Mesodermal cell (in vitro differentiated cells): ENCODE measurements around the gene TIMP3.

Source experiments
- H3K27ac ChIP-seq: 2 replicates; pipeline ENCODE4 v1.7.0; 2013; ENCODE audit warnings: mild to moderate bottlenecking, low read depth, low read length, moderate library complexity; ENCODE audit not compliant: severe bottlenecking
- H3K36me3 ChIP-seq: 2 replicates; pipeline ENCODE4 v1.7.1; 2013; ENCODE audit warnings: mild to moderate bottlenecking, low read length, moderate library complexity; ENCODE audit not compliant: control insufficient read depth, insufficient read depth
- H3K4me1 ChIP-seq: one replicate; pipeline ENCODE4 v1.7.1; 2013; ENCODE audit warnings: mild to moderate bottlenecking, low read length; ENCODE audit not compliant: insufficient read depth, control insufficient read depth, poor library complexity, severe bottlenecking
- H3K4me3 ChIP-seq: 2 replicates; pipeline ENCODE4 v1.7.0; 2013; ENCODE audit warnings: low read length, control low read depth, mild to moderate bottlenecking; ENCODE audit not compliant: insufficient read depth, poor library complexity, severe bottlenecking; ENCODE audit errors: extremely low read depth
- H3K9me3 ChIP-seq: 2 replicates; pipeline ENCODE4 v1.7.1; 2013; ENCODE audit warnings: mild to moderate bottlenecking, low read length, moderate library complexity; ENCODE audit not compliant: control insufficient read depth
- WGBS, 2 experiments: methylation state at CpG; one replicate each; pipeline ENCODE4 v1.1.5; 2013; ENCODE audit warnings: missing lambda C conversion rate in 2 of 2; ENCODE audit not compliant: insufficient coverage in 2 of 2; 5-methylcytosine and 5-hydroxymethylcytosine counted together

Gene TIMP3

DNA sequence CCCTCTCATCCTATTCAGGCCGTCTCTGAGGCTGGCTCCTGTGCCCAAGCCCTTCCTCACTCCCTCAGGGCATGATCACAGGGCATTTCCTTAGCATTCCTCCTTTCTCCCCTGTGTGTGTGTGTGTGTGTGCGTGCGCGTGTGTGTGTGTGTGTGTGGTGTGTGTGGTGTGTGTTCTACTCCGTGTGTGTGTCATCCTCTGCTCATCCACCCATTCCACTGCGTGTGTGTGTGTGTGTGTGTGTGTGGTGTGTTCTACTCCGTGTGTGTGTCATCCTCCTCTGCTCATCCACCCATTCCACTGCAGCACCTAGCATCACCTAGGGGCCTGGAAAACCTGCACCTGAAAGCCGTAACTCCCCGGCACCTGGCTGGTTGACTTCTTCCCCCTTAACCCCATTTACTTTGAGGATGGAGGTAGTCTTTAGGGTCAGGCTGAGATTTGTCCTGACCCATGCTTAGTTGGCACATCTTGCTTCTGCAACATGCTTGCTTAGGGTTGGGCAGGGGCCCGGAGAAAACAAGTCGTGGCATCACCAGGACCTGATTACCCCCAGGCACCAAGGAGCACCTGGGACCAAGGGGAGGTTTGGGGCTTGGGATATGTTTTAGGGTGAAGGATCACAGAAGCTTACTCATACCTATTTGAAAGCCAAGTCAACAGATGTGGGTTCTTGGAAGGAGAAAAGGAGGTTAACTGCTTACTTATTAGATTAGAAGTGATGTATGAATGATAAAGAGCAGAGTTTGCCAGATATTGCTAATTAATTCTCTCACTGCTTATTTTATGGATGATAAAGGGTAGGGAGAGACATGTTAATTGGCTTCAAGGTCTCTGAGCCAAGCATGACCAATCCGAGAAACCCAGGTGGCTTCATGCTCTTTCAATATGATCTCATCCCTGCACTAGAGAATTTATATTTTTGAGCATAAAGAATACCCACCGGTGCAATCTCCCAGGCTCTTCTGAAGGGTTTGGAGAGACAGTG lies 18.9 kb downstream of the TIMP3 start:
- Histone ChIP-seq H3K27ac (no peak overlapping the region), H3K4me3 (no peak overlapping the region), H3K9me3 (no peaks in the 10 kb centered on the region), H3K36me3 (peaks cover 42% of the 10 kb centered on the region), H3K4me1 (peaks cover 17% of the 10 kb centered on the region)
- 96 to 100% methylated on average over 1 to 4 of the region's 13 CpGs for WGBS, 2 experiments

DNA sequence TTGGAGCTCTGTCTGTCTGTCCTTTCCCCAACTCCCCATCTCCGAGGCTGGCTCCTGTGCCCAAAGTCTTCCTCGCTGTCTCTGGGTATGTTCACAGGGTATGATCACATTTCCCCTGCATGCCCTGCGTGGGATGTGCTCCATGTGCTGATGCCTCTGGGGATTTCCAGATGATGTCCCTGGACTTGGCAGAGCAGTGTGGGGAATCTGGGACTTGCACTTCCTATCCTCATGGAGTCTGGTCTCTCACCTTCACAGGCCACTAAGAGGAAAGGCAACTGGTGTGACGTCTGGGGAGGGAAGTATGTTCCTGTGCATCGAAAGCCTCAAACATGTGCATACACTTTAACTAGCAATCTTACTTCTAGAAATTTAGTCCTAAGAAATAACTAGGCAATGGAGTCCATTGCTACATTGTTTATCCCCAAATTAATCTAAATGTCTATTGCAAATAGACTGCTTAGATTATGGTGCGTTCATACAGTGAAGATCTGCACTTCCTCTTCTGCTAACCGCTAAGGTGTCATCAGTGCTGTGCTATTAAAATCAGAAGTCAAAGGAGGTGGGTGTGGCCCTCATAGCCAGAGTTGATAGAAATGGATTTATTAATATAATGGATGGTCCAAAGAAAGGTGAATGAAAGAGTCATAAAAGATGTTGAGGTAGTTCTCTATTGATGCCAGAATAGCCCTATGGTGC lies 20.8 kb downstream of the TIMP3 start:
- peaks cover 35% of the 10 kb centered on the region for H3K36me3 ChIP-seq
- 97 to 100% methylated on average over 4 to 6 of the region's 7 CpGs for WGBS, 2 experiments

DNA sequence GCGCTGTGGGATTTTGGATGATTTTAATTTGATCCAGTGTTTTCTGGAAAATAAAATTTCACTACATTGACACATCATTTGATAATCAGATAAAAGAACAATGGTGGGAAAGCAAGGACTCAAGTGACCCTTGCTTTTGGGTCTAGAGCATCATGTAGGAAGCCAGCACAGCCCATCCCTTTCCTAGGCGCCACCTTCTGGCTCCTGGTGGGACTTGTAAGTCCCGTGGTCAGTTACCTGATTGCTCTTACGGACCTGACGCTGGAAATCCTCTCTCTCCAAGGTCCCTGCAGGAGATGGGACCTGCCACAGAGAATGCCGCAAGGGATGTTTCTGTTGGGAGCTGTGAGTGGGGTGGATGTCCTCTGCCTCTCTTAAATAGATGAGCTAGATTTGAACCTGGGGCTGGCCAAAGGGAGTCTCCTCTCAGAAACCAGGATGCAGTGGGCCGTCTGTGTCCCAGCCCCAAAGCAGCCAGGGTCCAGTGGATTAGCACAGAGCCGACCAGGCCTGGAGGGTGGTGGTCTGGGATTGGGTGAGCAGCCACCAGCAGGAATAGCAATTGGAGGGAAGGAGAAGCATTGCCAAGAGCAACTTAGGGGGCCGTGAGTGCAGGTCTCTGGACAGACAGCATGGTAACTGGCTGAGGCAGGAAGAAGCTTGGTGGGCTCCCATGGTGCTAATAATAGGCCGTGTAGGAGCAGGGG lies 21.7 kb downstream of the TIMP3 start:
- Histone ChIP-seq H3K27ac (no peak overlapping the region), H3K36me3 (peaks cover 32% of the 10 kb centered on the region), H3K4me3 (no peak overlapping the region), H3K9me3 (no peaks in the 10 kb centered on the region), H3K4me1 (peaks cover 10% of the 10 kb centered on the region)
- WGBS, 2 experiments, result 47 to 62% methylated on average over 5 to 7 of the region's 10 CpGs

More for the DNA sequence above, 20.8 kb downstream of the TIMP3 start:
- H3K4me1 ChIP-seq, result peaks cover 13% of the 10 kb centered on the region
- no peaks in the 10 kb centered on the region for H3K9me3 ChIP-seq
- H3K4me3 ChIP-seq, result no peak overlapping the region
- H3K27ac ChIP-seq, result no peak overlapping the region

DNA sequence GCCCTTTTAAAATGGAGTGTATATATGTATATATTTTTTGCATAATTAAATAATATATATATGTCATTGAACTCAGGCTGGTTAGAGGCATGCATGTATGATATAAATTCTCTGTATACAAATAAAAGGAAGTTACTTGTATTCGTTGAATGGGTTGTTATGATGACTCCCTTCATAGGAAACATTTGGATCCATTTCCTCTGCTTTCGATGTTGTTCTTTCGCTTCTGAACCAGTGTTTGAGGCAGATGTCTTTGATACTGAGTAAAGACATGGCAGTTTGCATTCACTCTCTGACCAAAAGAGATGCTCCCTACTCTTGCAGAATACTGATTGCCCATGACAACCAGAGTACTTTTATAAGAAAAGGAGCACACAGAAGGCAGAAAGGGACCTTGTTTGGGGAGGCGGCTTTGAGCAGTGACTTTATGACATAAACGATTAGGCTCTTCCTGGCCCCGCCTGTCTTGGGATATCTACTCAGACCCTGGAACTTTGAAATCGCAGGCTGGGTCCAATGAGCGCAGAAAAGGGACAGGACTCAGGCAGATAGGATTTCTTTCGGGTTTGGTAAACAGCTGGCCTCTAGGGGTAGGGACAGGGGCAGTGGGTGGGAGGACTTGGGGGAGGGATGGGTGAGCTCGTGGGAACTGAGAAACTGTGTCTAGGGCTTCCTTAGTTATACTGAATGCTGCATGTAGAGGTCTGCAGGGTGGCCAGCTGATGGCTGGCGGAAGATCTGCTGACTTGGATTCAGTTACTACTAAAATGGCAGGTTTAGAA lies 23.2 kb downstream of the TIMP3 start:
- no peaks in the 10 kb centered on the region for H3K9me3 ChIP-seq
- WGBS, 2 experiments, result 85 to 94% methylated on average over 10 of the region's 11 CpGs
- H3K4me3 ChIP-seq, result no peak overlapping the region
- H3K36me3 ChIP-seq, result peaks cover 45% of the 10 kb centered on the region
- peaks cover 5% of the 10 kb centered on the region for H3K4me1 ChIP-seq
- no peak overlapping the region for H3K27ac ChIP-seq

DNA sequence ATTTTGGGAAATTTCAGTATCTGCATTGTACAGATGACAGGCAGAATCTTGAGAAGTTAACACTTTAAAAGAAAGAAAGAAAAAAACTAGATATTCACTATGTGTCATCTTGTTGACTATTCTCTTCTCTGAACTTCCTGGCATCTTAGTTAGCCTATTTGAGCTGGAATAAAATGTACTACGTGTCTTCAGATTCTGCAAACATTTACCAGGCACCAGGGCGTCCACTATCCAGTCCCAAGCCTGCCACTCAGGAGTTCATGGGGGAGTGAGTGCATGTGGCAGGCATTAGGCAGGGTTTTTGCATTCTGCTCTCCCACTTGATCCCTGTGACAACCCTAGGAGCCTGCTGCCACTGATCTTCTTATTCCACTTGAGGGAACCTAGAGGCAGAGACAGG lies 25.0 kb downstream of the TIMP3 start:
- H3K9me3 ChIP-seq, result no peaks in the 10 kb centered on the region
- no peak overlapping the region for H3K4me3 ChIP-seq
- H3K4me1 ChIP-seq, result peaks cover 23% of the 10 kb centered on the region
- WGBS, 2 experiments, result 100% methylated on average over 1 to 2 of the region's 2 CpGs
- H3K36me3 ChIP-seq, result peaks cover 41% of the 10 kb centered on the region
- H3K27ac ChIP-seq, result no peak overlapping the region

DNA sequence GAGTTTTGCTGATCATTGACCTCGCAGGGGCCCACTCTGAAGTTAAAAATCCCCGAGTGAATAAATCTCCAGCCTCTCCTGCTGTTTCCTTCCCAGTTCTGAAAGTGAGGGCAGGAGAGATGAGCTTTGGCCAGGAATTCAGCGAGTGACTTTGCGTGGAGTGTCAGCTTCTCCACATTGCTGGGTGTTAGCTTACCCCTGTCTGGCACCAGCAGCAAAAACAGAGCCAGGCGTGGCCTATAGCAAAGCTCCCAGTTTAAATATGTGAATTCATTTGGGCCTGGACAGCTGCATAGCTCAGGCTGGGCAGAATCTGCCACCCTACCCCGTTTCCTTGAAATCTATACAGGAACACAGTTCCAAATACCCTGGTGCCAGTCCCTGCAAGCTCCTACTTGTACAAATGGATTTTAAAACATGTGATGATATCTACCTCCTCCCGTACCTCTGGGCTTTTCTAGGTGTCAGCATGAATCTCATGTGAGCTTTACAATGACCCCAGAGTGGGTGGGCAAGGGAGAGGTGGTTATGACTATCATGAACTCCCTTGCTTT lies 25.6 kb downstream of the TIMP3 start:
- peaks cover 23% of the 10 kb centered on the region for H3K4me1 ChIP-seq
- H3K27ac ChIP-seq, result no peak overlapping the region
- WGBS, 2 experiments, result 75 to 90% methylated on average over 5 to 6 of the region's 7 CpGs

DNA sequence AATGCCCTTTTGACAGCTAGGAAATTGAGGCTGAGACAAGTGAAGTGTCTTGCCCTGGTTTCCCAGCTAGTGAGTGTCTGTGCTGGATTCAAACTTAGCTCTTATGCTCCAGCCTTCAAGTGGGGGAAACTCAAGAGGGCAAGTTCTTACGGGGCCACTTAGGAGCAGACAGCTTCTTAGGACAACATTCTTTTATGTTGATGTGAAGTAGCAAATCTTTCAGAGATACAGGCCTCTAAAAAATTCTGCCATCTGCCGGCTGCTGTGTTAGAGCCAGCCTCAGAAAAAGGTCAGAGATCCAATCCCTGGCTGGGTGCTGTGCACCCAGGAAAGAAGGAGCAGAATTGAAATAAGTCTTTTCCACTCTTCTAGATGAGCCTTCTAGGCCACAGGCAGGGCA lies 26.6 kb downstream of the TIMP3 start:
- H3K36me3 ChIP-seq, result peaks cover 40% of the 10 kb centered on the region
- H3K4me1 ChIP-seq, result peaks cover 23% of the 10 kb centered on the region
- no peaks in the 10 kb centered on the region for H3K9me3 ChIP-seq
- H3K27ac ChIP-seq, result no peak overlapping the region
- H3K4me3 ChIP-seq, result no peak overlapping the region
- 88 to 94% methylated on average over 1 to 2 of the region's 2 CpGs for WGBS, 2 experiments

More for the DNA sequence above, 25.6 kb downstream of the TIMP3 start:
- H3K9me3 ChIP-seq, result no peaks in the 10 kb centered on the region
- H3K4me3 ChIP-seq, result no peak overlapping the region
- H3K36me3 ChIP-seq, result peaks cover 40% of the 10 kb centered on the region

DNA sequence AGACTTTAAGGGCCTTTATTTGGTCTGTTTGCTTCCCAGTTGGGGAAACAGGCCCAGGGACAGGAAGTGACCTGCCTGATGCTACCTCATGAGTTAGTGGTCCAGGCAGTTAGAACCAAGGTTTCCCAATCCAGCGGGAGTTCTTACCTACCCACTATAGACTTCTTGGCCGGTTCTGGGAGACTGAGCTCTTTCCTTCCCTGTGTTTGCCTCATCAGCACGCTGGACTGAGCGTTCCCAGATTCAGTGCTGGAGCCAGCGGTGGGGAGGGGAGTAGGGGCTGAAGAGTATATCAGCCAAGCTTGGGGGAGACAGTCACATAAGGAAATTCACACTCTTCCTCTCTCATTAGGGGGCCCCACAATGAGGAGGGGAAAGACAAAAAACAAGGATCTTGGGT lies 27.1 kb downstream of the TIMP3 start:
- Histone ChIP-seq H3K9me3 (no peaks in the 10 kb centered on the region), H3K4me1 (peaks cover 23% of the 10 kb centered on the region), H3K27ac (no peak overlapping the region), H3K36me3 (peaks cover 42% of the 10 kb centered on the region), H3K4me3 (no peak overlapping the region)
- WGBS, 2 experiments, result 93 to 100% methylated on average over 1 to 3 of the region's 5 CpGs

DNA sequence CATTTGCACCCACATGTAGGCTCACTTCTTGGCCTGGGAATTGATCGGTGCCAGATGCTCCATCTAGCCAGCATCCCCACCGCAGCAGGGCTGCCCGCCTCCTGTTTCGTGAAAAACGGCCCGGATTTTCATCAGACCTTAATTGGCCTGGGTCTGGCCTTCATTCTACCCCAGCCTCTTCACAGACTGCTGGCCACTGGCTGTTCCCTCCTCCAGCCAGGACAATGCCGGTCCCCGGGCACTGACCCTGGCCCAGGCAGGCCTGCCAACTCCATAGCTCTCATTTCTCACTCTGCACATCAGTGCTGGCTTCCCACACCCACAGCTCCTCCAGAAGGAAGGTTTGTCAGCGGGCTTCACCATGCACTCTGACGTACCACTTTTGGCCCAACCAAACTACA lies 27.9 kb downstream of the TIMP3 start:
- Histone ChIP-seq H3K4me1 (peaks cover 23% of the 10 kb centered on the region), H3K4me3 (no peak overlapping the region), H3K27ac (no peak overlapping the region), H3K9me3 (no peaks in the 10 kb centered on the region), H3K36me3 (peaks cover 44% of the 10 kb centered on the region)
- WGBS, 2 experiments, result 93% methylated on average over 9 to 10 of the region's 10 CpGs

DNA sequence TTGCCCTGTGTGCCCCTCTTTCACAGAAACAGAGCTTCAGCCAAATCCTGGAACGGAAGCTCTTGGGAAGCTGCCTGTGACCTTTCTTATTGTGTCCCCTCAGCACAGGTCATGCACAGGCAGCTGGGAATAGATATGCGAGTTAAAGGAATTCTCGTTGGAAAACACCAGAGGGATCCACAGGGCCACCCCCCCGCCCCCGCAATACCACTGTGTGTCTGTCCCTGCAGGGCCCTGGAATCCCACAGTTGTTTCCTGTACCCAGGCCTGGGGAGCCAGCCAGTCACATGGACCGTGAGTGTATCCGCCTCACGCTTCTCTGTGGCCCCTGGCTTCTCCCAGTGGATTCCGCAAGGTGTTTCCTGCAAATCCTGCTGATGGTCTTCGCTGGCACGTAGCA lies 29.0 kb downstream of the TIMP3 start:
- H3K36me3 ChIP-seq, result peaks cover 46% of the 10 kb centered on the region
- peaks cover 23% of the 10 kb centered on the region for H3K4me1 ChIP-seq
- H3K4me3 ChIP-seq, result no peak overlapping the region
- H3K9me3 ChIP-seq, result no peaks in the 10 kb centered on the region
- WGBS, 2 experiments, result 65 to 72% methylated on average over 10 to 11 of the region's 11 CpGs
- H3K27ac ChIP-seq, result peak overlapping the region; percentile 32
